Uterus (tissue), 4 donors: ENCODE measurements around the gene STX12. TPM values are rescaled to one million over a fixed set of nuclear protein-coding genes. Genes with fewer than 3 reads are reported as not detected.

ENCODE experiments used
- DNase-seq, 2 donors: peaks; one replicate each; pipeline ENCODE4 v3.0.0-alpha.2; 2019 to 2020
- H3K27ac ChIP-seq, 2 donors: fragments of 200-600 bp; sonication (generic); 1 replicate in 1 of 2; 2 replicates in 1 of 2; pipeline ENCODE4 v1.5.1; 2016 to 2018
- H3K27me3 ChIP-seq, 2 donors: fragments of 200-600 bp; sonication (generic); one replicate each; pipeline ENCODE4 v1.5.1; 2018 to 2019; ENCODE audit warnings: control low read depth in 1 of 2
- H3K36me3 ChIP-seq, 2 donors: fragments of 200-600 bp; sonication (generic); one replicate each; pipeline ENCODE4 v1.5.1; 2019; ENCODE audit warnings: control low read depth in 1 of 2
- H3K4me1 ChIP-seq, 2 donors: fragments of 200-600 bp; sonication (generic); one replicate each; pipeline ENCODE4 v1.5.1; 2018 to 2019; ENCODE audit warnings: control low read depth in 1 of 2
- H3K4me3 ChIP-seq, 2 donors: fragments of 200-600 bp; sonication (generic); 1 replicate in 1 of 2; 2 replicates in 1 of 2; pipeline ENCODE4 v1.5.1; 2018 to 2019; ENCODE audit warnings: mild to moderate bottlenecking in 1 of 2
- H3K9me3 ChIP-seq, 2 donors: fragments of 200-600 bp; sonication (generic); one replicate each; pipeline ENCODE4 v1.5.1; 2019; ENCODE audit warnings: control low read depth in 1 of 2
- POLR2A ChIP-seq, 2 donors: fragments of 450-650 bp; IDR thresholded peaks; one replicate each; pipeline ENCODE4 v1.6.1; 2016; ENCODE audit warnings: antibody characterized with exemption in 2 of 2, mild to moderate bottlenecking in 1 of 2, moderate library complexity in 1 of 2
- intact Hi-C: fragments of 100-400 bp; cut with DNase I; formaldehyde crosslinking; loops from one replicate; pipeline ENCODE4 v1.15.1; 2023; ENCODE audit warnings: low total_unique reads
- total RNA-seq, 4 donors: library from RNA; depleted of rRNA in 3 of 4; stranded (reverse); fragments of >200 nt in 3 of 4; gene quantifications; one replicate each; pipeline versions ENCODE4 v1.1.0 to v1.2.4, GENCODE V29; 2014 to 2023
- TF ChIP-seq, protein P1 (sequence below), 4 experiments: fragments of 200-600 bp in 2 of 4; fragments of 450-650 bp in 2 of 4; sonication (generic) in 2 of 4; IDR thresholded peaks; one replicate each; pipeline ENCODE4 v1.5.1; 2016 to 2019; ENCODE audit warnings: antibody characterized with exemption in 4 of 4, mild to moderate bottlenecking in 2 of 4, moderate library complexity in 1 of 4
- donor health status: DM: yes; HTN: yes; CAD: no.

Gene STX12
- total RNA-seq, 4 donors from 2014 or later, result 24.4 to 67.8 (median 56.2) TPM

DNA sequence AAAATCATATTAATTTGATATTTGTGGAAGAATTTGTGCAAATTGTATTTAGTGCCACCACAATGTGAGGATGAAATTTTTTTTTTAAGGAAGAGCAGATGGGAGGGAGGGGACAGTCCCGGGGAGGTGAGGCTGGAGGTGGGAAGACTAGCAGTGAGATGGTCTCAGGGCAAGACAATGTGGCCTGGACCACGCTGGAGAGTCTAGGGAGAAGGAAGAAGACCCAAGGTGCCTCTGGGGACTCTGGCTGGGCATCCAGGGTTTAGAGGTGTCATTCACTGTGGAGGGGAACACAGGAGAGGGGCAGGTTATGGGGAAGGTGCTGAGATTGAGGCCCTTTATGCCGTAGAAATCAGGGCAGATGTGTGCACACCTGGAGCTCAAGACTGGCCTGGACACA is 89.0 kb downstream of the STX12 start:
- no peaks in the 10 kb centered on the region for H3K36me3 ChIP-seq
- TF ChIP-seq, protein P1, sequence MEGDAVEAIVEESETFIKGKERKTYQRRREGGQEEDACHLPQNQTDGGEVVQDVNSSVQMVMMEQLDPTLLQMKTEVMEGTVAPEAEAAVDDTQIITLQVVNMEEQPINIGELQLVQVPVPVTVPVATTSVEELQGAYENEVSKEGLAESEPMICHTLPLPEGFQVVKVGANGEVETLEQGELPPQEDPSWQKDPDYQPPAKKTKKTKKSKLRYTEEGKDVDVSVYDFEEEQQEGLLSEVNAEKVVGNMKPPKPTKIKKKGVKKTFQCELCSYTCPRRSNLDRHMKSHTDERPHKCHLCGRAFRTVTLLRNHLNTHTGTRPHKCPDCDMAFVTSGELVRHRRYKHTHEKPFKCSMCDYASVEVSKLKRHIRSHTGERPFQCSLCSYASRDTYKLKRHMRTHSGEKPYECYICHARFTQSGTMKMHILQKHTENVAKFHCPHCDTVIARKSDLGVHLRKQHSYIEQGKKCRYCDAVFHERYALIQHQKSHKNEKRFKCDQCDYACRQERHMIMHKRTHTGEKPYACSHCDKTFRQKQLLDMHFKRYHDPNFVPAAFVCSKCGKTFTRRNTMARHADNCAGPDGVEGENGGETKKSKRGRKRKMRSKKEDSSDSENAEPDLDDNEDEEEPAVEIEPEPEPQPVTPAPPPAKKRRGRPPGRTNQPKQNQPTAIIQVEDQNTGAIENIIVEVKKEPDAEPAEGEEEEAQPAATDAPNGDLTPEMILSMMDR (IDR thresholded peaks at IDR 0.05), result no peak
- no peak for TF ChIP-seq POLR2A (IDR thresholded peaks at IDR 0.05)
- no peaks in the 10 kb centered on the region for H3K9me3 ChIP-seq
- DNase-seq, result no peak
- no peak overlapping the region for H3K4me3 ChIP-seq
- no peaks in the 10 kb centered on the region for H3K4me1 ChIP-seq
- H3K27me3 ChIP-seq, result no peaks in the 10 kb centered on the region
- H3K27ac ChIP-seq, result no peak overlapping the region
- intact Hi-C loops, result no loop called here

DNA sequence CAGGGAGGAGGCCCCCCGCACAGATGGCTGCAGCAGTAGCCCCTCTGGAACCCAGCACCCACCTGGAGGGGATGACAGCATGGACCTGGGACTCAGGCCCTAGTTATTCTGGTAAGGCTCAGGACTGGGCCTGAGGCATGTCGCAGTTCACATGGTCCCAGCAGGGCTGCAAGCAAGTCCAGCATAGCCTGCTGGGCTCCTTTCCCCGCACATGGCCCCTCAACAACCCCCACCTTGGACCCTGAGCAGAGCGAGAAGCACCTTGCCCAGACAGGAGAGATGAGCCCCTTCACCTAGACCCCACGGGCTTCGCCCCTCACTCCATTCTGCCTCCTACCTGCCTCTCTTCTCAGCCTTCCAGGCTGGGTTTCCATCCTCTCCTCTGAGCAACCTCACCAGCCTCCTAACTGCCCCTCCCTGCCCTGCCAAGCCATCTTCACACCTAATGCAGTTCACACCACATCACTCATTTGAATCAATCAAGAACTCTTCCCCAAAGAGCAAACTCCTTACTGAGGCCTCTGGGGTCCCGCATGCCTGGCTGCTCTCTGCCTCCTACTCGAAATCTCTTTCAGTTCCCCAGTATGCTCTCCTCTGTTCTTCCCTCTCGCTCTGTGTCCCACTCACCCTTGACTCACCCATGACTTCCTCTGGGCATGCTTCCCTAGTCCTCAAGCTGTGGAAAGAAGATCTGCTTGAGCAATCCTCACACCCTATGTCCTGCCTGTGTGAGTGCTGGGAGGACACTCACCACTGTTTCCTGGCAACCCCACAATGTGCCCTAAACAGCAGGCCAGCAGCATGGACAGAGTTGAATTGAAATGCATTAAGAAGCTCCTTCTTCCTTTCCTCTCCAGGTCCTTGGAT is 89.9 kb downstream of the STX12 start:
- Histone ChIP-seq H3K9me3 (no peaks in the 10 kb centered on the region), H3K4me1 (no peaks in the 10 kb centered on the region), H3K27me3 (no peaks in the 10 kb centered on the region), H3K4me3 (no peak overlapping the region), H3K36me3 (no peaks in the 10 kb centered on the region), H3K27ac (no peak overlapping the region)
- TF ChIP-seq, protein P1 (IDR thresholded peaks at IDR 0.05), result no peak
- TF ChIP-seq POLR2A (IDR thresholded peaks at IDR 0.05), result no peak
- DNase-seq, result no peak
- intact Hi-C loops, result no loop called here

DNA sequence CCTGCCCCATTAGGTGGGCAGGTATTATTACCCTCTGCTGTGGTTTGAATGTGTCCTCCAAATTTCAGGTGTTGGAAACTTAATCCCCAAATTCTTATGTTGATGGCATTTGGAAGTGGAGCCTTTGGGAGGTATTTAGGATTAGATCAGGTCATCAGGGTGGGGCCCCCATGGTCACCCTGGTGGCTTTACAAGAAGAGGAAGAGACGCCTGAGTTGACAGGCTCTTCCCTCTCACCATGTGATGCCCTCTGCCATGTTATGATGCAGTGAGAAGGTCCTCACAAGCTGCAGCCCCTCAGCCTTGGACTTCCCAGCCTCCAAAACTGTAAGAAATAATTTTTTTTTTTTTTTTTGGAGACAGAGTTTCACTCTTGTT is 90.5 kb downstream of the STX12 start:
- no peak overlapping the region for H3K27ac ChIP-seq
- no peaks in the 10 kb centered on the region for H3K4me1 ChIP-seq
- no peaks in the 10 kb centered on the region for H3K9me3 ChIP-seq
- no peaks in the 10 kb centered on the region for H3K36me3 ChIP-seq
- TF ChIP-seq, protein P1 (IDR thresholded peaks at IDR 0.05), result no peak
- no peak for TF ChIP-seq POLR2A (IDR thresholded peaks at IDR 0.05)
- intact Hi-C loops, result no loop called here
- DNase-seq, result no peak
- H3K4me3 ChIP-seq, result no peak overlapping the region
- no peaks in the 10 kb centered on the region for H3K27me3 ChIP-seq

DNA sequence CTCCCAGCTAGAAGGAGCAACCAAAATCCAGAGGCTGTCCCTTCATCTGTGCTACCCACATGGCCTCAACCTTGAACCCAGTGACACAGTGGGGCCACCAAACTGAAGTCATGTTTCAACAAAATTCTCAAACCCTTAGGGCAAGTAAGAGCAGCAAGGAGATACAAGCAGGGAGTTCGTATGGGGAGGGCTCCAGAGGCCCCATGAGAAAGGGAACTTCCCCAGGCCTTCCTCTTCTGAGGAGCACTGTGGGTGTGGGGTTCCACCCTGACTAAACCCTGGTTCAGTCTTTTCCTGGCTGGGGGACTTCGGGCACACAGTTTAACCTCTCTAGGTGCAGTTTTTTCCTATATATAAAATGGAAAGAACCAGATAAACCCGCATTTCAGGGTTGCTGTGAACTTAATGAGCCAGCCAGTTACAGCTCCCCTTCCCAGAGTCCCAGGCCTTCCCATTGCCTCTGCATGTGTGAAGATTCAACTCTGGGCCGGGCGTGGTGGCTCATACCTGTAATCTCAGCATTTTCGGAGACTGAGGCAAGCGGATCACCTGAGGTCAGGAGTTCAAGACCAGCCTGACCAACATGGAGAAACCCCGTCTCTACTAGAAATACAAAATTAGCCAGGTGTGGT is 91.4 kb downstream of the STX12 start:
- H3K9me3 ChIP-seq, result no peaks in the 10 kb centered on the region
- DNase-seq, result no peak
- no peak overlapping the region for H3K27ac ChIP-seq
- intact Hi-C loops, result no loop called here
- H3K4me3 ChIP-seq, result no peak overlapping the region
- no peaks in the 10 kb centered on the region for H3K27me3 ChIP-seq
- no peaks in the 10 kb centered on the region for H3K4me1 ChIP-seq
- TF ChIP-seq, protein P1 (IDR thresholded peaks at IDR 0.05), result no peak
- TF ChIP-seq POLR2A (IDR thresholded peaks at IDR 0.05), result no peak
- H3K36me3 ChIP-seq, result no peaks in the 10 kb centered on the region

DNA sequence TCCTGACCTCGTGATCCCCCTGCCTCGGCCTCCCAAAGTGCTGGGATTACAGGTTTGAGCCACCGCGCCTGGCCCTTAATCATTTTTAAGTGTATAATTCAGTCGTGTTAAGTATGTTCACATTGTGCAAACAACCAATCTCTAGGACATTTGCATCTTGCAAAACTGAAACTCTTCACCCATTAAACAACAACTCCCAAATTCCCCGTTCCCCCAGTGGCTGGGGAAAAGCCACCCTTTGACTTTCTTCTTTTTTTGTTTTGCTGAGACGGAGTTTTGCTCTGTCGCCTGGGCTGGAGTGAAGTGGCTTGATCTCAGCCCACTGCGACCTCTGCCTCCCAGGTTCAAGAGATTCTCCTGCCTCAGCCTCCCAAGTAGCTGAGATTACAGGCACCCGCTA is 92.8 kb downstream of the STX12 start:
- intact Hi-C loops, result no loop called here
- Histone ChIP-seq H3K9me3 (no peaks in the 10 kb centered on the region), H3K27me3 (no peaks in the 10 kb centered on the region), H3K36me3 (no peaks in the 10 kb centered on the region), H3K27ac (no peak overlapping the region), H3K4me1 (no peaks in the 10 kb centered on the region), H3K4me3 (no peak overlapping the region)
- no peak for TF ChIP-seq POLR2A (IDR thresholded peaks at IDR 0.05)
- TF ChIP-seq, protein P1 (IDR thresholded peaks at IDR 0.05), result no peak
- no peak for DNase-seq
